CD4-positive, alpha-beta T cell treated with Interleukin-17A for 1 hour (primary cell): ENCODE results near the gene CTPS1.

Source experiments
- DNase-seq: peaks from one replicate; pipeline ENCODE4 v3.0.0-alpha.2; 2020

Gene CTPS1

DNA sequence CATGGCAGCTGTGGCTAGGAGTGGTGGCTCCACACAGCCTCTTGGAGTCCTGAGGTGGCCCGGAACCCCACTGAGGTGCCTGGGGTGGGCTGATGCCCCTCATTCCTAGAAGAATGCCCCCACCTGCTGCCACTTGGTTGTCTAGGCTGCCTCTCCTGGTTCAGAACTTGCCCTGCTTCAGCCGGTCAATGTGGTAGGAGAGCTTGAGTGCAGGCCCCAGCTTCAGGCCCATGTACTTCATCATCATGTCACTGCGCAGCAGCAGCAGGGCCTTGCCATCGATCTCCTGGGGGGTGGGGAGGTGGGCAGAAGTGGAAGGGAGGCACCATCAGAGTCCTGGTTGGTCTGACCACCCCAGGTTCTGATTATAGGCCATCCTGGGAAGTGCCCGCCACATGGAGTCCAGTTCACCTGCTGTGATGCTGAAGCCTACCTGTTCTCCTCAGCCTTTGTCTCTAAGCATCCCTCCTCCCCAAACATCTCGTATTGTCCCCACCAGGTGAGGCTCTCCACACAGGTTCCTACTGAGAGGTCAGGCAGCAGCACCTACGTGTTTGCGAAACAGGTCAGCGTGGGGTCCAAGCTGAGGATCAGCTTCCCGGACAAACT is 48.6 kb downstream of the CTPS1 start:
- no peak for DNase-seq

DNA sequence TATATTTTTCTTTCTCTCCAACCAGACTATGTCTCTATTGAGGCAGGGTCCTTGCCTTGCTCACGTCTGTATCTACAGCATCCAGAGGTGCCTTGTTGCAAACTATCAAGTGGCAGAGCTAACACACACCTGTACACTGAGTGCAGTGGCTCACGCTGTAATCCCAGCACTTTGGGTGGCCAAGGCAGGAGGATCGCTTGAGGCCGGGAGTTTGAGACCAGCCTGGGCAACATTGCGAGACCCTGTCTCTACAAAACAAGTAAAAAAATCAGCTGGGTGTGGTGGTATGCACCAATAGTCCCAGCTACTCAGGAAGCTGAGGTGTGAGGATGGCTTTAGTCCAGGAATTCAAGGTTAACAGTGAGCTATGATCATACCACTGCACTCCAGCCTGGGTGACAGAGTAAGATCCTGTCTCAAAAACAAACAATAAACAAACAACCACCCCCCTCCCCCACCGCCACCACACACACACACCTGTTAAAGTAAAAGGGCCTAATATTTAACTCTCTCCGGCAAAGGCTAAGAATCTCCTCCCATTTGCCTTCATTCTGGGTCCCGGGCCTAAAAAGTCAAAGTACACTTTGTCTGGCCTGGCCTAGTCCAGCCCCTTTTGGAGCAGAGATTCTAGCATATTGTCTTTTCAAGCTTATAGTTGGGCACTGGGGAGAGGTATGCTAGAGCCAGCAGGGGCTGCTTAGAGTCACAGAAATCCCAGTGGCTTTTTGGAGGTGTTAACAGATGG is 51.5 kb downstream of the CTPS1 start:
- DNase-seq, result no peak

DNA sequence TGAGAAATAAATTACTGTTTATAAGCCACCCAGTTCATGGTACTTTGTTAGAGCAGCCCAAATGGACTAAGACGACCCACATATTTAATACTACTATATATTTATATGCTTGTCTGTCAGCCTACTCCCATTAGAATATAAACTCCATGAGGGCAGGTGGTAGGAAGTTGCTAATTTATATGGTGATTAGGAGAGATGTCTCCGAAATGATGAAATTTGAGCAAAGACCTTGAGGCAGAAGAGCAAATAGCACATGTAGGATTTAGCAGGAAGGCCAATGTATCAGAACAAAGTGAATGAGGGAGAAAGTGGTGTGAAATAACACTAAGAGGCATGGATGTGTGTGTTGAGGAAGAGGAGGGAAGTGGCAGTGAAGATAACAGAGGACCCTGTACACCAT is 52.7 kb downstream of the CTPS1 start:
- DNase-seq, result no peak

DNA sequence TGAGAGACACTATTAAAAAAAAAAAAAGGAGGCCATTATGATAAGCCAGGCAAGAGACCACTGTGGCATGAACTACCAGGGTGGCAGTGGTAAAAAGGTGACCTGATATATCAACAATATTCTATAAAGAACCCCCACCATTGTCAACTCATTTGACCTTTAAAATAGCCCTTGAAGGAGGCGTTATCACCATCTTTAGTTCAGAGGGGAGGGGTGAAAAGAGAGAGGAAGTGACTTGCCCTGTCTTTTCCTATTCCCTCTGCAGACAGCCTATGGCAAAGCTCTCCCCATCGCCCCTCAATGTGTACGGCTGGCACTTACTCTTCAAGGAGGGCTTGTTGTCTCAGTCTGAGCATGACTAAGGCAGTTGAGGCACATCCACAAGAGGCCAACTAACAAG is 53.8 kb downstream of the CTPS1 start:
- no peak for DNase-seq

GRCh38 chr1:41037116-41037903 is 57.8 kb downstream of the CTPS1 start:
- no peak for DNase-seq

- no peak for DNase-seq
Observed at GRCh38 chr1:41038110-41038509, 58.6 kb downstream of the CTPS1 start.

DNA sequence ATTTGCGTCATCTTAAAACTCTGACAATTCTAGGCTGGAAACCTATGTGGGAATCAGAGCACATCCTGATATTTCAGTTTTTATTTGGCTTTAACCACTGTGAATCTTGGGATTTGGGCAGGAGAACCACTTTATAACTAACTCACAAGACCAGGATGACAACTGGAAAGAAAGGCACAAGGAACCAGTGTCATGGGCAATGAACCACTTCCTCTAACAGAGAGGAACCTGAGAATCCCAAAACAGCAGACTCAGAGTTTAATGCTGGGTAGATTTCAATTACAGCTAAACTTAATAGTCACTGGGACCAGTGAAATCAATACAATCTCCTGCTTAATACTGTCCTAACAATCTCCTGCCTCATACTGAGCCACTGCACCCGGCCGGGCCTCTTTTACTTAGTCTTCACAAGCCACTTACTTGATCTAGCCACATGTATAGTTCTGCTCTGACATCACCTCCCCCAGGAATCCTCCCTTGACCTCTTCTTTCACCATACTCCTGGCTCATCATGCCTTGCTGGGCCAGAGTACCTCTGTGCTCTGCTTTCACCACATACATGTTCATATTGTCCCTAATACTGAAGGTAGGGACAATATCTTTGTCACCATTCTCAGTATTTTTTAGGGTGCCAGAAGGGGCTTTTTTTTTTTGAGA is 62.2 kb downstream of the CTPS1 start:
- no peak for DNase-seq

GRCh38 chr1:41044187-41044586 is 64.7 kb downstream of the CTPS1 start:
- no peak for DNase-seq

- DNase-seq, result no peak
Observed at GRCh38 chr1:41045740-41046139, 66.2 kb downstream of the CTPS1 start.

DNA sequence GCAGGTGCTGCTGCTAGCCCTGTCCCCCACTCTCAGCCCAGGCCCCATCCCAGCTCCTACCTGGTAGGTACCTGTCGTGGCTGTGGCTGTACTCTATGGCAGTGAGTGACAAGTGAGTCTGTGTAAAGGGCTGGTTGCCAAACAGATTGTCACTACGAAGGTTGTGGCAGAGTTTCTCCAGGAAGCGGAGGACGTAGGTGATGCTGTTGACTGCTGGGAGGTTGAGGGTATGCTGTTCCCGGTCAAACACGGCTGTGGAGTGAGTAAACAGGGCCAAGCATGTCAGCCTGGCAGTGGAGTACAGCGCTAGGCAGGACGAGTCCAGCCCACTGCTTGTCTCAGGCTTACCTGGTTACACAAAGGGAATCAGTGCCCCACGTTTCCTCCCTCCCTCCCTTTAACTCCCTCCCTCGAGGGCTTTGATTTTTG is 66.9 kb downstream of the CTPS1 start:
- DNase-seq, result no peak

DNA sequence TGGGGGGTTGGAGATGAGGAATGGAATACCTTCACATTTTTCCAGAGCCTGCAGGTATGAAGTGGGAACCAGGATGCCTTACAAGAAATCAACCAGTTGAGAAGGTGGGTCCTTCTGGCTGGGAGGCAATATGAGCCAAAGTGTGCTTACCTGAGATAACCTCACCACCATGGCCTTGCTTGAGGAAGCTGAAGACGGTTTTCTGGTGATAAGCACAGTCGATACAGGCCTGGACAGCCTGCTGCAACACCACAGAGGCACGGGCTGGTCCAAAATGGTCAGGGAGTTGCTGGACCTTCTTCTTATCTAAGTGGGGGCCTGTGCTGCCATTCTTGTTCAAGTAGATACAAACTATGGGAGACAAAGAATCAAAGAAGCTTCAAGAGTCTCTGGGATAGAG is 69.0 kb downstream of the CTPS1 start:
- no peak for DNase-seq

- no peak for DNase-seq
Observed at GRCh38 chr1:41051022-41051421, 71.5 kb downstream of the CTPS1 start.

DNA sequence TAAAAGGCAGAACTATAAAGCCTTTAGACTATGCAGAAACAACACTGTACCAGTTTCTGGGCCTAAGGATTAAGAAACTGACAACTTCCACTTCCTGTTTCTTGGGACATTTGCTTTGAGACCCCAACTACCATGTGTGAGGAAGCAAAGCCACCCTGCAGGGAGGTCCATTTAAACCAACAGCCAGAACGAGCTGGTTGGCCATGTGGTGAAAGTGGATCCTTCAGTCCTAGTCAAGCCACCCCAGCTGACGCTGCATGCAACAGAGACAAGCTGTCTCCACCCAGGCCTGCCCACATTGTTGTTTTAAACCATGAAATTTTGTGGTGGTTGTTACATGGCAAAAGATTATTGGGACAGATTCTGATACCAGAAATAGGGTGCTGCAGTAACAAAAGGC is 73.8 kb downstream of the CTPS1 start:
- DNase-seq, result no peak

DNA sequence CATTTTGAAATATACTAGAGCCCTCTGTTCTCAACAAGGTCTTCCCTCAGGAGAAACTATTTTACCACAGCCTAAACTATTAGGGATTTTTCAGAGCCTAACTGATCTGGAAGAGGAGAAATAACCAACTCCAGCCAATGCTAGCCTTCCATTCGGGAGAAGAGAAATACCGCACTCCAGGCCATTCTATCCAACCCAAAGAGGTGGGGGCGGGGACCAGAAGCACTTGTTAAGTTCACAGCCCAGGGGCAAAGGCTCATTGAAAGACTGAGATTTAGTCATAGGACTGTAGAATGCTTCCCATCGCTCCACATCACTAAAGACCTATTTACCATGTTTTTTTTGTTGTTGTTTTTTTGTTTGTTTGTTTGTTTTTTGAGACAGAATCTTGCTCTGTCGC is 77.4 kb downstream of the CTPS1 start:
- DNase-seq, result no peak
